GM18505 (cell line): ENCODE results near the gene GABRG3.

ENCODE experiments used
- ATAC-seq: cut with Tn5 transposase; IDR thresholded peaks from one replicate; pipeline ENCODE4 v1.9.1; 2021; ENCODE audit not compliant: unreplicated experiment
- POLR2A ChIP-seq: IDR thresholded peaks from 4 replicates; pipeline ENCODE4 v1.6.1; 2011; ENCODE audit warnings: borderline replicate concordance; ENCODE audit not compliant: insufficient read depth, insufficient read length; ENCODE audit errors: extremely low read depth

The GABRG3 gene

DNA sequence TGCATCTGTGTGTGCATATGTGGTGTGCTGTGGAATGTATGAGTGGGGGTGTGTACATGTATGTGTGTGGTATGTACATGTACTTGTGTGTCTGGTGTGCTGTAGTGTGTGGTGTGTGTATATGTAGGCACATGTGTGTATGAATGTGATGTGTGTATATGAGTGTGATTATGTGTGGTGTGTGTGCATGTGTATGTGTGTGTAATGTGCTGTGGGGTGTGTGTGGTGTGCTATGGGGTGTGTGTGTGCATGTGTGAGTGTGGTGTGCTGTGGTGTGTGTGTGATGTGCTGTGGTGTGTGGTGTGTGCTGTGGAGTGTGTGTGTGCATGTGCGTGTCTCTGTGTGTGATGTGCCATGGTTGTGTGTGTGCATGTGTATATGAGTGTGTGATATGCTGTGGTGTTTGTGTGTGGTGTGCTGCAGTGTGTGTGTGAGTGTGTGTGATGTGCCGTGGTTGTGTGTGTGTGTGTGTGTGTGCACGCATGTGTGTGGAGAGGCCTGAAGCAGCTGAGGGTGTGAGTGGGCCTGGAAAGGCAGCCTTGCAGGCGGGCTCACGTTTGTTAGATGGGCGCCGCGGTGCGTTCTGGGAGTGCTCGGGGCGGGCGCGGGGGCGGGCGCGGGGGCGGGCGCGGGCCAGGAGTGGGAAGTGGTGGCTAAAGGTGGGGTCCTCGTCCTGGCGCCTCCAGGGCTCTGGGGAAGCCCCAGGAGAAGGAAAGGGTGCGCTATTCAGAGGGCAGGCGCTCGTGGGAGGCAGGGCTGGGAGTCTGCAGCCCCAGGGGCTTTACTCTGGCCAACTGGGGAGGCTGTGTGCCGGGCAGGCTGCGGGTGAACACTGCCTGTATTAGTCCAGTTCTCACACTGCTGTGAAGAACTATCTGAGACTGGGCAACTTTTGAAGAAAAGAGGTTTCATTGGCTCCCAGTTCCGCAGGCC is 116.9 kb downstream of the GABRG3 start:
- no peak for ATAC-seq
- TF ChIP-seq POLR2A: no peak

DNA sequence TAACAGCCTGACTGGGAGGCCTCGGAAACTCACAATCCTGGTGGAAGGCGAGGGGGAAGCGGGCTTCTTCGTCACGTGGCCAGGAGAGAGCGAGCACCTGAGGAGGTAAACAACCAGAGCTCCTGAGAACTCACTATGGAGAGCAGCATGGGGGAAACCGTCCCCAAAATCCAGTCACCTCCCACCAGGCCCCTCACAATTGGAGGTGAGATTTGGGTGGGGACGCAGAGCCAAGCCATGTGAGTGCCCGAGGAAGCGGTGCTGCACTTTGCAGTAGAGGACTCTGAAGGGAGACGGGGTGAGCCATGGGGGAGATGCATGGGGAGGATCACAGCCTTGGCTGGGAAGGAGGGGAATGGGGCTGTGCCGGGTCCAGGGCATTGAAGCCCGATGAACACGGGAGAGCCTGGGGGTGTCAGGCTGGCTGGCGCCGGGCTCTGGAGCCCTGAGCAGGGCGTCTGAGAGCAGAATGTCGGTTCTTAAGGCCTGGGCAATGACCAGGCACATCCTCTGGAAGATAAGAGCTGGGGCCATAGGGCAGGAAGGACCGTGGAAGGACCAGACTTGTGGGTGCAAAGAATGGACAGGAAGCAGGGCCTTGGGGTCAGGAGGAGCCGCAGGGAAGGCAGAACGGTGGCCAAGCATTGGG is 117.7 kb downstream of the GABRG3 start:
- TF ChIP-seq POLR2A: no peak
- ATAC-seq: no peak

DNA sequence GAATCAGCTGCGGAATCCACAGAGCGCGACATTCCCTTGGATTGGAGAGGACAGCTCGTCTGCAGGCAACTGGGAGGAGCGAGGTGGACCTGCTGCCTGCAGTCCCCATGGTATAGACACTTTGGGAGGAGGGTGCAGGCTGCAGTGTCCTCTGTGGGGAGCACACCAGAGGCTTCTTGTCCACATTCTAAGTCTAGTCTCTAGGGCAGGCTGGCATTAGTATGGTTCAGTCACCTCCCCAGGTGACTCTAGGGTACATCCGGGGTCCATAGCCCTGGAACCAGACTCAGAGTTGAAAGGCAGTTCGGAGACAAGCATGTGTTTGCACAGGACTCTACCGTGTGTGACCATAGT is 118.2 kb downstream of the GABRG3 start:
- no peak for ATAC-seq
- no peak for TF ChIP-seq POLR2A

DNA sequence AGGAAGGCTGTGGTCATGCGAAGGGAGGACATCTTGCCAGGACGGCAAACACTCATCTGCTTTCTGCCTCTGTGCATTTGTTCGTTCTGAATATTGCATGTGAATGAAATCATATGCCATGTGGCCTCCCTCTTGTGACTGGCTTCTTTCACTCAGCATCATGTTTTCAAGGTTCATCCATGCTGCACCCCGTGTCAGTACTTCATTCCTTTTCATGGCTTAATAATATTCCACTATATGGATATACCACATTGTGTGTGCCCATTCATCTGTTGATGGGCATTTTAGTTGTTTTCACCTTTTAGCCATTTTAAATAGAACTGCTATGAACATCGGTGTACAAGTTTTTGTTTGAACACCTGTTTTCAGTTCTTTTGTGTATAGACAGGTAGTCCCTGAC is 118.7 kb downstream of the GABRG3 start:
- no peak for ATAC-seq
- no peak for TF ChIP-seq POLR2A

DNA sequence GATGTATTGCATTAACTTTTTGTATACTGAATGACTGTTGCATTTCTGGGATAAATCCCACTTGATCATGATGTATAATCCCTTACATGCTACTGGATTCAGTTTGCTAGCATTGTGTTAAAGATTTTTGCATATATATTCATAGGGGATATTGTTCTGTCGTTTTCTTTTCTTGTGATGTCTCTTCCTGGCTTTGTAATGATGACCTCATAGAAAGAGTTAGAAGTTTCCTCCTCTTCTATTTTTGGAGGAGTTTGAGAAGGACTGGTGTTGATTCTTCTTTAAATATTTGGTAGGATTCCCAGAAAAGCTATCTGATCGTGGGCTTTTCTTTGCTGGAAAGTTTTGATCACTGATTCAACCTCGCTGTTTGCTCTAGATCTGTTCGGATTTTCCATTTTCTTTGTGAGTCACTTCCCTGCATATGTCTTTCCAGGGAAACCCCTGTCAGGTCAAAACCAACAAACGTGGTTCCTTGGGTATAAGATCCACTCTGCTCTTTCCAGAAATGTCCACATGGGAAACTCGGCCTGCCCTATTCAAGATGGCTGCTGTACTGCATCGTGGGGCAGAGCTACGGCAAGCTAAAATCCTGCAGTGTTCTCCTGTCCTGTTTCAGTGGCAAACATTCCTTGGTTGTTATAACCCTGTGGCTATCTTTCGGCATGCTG is 120.4 kb downstream of the GABRG3 start:
- no peak for ATAC-seq
- TF ChIP-seq POLR2A: no peak

DNA sequence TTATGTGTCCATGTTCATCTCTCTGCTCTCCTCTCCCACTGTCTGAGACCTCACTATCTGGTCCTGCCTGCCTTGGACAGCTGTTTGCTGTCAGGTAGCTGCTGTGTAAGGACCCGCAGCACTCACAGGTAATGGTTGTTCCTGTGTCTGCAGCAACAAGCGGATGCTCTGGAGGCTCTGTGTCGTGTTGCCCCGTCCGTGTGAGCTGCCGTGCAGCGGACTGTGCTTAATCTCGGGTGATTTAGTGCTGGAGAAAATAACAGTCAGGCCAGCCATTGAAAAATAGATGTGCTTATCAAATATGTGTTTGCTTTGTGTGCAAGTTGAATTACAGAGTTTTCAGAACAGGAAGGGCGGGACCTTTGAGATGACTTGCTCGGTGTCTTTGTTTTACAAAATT is 121.4 kb downstream of the GABRG3 start:
- TF ChIP-seq POLR2A: no peak
- ATAC-seq: no peak

DNA sequence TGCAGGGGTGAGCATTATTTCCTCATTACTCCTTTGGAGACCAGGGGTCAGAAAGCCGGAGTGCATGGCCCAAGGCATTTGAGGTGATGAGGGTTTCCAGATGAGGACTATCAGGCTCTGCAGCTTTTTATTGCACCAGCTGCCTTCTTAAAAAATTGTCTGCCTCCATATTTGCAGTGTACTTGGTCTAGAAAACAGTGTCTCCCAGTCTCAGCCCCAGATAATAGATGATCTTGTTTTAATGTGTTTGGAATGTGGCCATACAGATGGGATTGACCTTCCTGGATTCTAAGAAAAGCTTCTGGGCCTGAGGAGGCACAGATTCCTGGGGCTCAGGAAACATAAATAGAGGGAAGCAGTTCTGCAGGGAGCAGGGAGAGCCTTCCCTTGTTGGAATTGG is 123.3 kb downstream of the GABRG3 start:
- TF ChIP-seq POLR2A: no peak
- ATAC-seq: no peak

DNA sequence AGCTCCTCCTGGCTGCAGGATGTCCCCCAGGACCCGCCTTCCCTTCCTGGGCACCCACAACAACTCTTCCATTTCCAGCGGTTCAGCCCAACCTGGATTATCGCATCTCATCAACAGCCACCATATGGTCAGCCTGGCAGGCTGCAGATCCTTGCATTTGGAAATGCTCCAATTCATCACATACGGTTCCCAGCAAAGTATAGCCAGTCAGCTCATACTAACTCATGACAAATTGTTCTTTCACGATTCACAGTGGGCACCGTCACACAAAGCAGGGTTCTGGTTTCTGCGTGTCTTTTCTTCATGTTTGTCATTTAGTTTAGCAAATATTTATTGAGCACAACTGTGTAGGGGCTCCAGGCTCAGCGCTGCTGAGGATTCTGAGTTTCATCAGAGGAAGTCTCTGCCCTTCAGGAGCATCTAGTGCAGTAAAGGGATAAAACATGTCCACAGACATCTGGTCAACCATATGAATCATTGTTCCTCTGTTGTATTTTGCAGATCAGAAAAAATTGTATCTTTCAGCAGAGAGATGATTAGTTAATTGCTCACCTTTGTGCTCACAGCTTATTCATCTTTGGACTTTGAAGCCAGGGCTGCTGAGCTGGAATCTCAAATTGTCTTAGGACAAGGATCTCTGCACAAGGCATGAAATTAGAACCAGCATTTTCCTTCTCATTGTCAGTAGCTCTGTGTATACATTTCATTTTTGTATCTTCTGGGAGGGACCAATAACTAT is 125.1 kb downstream of the GABRG3 start:
- TF ChIP-seq POLR2A: no peak

DNA sequence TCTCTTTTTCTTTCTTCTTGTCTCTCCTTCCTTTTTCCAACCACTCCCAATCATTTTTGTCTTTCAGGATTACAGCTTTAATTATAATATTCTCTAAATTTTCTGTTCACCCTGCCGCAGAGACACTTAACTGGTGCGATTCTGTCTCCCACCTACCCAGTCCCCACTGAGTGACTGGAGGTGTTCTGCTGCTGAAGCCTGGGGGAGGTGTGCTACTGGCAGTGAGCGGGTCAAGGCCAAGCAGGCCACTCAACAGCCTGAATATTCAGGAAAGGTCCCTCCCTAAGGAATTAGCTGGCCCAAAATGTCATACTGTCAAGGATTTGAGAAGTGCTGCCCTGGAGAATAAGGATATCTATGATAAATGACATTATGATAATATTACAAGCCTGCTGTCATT is 126.5 kb downstream of the GABRG3 start:
- ATAC-seq: no peak
- no peak for TF ChIP-seq POLR2A

More for the DNA sequence above, 125.1 kb downstream of the GABRG3 start:
- ATAC-seq: no peak

DNA sequence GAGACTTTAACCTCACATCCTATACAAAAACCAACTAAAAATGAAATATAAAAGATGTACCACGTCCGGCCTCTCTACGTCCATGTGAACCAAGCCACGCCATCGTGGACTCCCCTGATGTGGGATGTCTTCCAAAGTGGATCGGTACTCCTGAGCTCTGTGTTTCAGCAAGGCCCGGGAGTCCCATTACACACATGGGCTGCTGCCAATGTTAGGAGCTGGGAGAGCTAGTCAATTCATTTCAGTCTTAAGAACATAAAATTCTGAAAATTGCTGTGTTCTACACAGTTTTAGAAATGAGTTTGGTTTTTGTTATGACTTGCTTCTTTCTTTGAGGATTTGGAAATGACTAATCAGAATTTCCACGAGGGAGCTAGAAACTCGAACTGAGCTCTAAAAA is 131.0 kb downstream of the GABRG3 start:
- ATAC-seq: no peak
- TF ChIP-seq POLR2A: no peak

DNA sequence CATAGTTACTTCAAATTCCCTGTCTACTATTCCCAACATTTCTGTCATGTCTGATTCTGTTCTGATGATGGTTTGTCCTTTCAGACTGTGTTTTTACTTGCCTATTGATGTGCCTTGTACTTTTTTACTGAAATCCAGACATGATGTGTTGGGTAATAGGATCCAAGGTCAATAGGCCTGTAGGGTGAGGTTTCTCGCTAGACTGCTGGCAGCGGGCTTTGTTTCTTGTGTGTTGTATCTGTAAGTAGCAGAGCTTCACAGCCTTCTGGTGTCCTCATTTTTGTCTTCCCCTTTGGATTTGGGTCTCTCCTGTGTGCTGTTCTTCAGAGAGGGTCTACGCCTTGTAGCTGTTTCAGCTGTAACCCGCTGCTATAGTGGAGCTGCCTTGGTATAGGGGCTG is 140.3 kb downstream of the GABRG3 start:
- ATAC-seq: no peak
- TF ChIP-seq POLR2A: no peak

DNA sequence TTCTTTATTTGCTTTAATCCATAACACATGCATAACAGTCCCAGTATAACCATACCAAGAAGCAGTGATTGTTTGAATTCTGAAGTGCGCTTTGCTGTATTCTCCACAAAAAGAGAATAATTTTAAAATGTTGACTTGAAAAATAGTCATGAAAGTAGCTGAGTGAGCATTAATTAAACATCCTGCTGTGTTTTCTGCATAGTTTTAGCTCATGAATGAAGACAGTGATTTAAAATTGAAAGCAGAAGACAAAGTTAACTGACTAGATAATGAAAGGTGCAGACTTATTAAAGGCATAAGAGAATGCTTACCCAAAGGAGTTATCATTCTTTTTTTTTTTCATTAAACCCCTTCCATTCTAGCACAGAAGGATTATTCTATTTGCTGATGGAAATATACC is 143.5 kb downstream of the GABRG3 start:
- ATAC-seq: no peak
- no peak for TF ChIP-seq POLR2A

DNA sequence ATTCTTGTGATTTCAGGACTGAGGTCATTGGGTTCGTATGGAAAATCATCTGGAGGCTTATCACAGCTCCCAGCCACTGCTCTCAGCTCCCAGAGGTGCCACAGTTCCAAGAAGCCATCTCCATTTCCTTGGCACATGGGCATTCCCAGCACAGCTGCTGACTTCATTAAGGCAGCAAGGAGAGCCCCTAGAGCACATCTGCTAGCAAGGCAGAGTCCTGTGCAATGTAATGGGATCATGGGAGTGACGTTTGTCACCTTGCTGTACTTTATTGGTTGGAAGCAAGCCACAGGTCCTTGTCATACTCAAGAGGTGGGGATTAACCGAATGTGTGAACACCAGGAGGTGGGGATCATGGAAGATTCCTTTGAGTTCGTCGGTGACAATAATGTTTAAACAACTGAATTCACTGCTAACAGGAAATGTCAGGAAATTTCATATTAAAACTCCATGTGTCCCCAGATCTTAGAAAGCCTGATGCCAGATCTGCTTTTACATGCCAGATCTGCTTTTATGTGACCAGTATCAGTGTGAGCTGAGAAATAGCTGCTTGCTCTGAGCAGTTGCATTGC is 148.8 kb downstream of the GABRG3 start:
- ATAC-seq: no peak
- no peak for TF ChIP-seq POLR2A
